DND-41 (cell line): ENCODE data around the gene CHD9.

ENCODE experiments used
- ATAC-seq: fragments of 200-7000 bp; cut with Tn5 transposase; 3 replicates; pipeline ENCODE4 v1.9.1; 2021; ENCODE audit warnings: low read depth; ENCODE audit not compliant: insufficient read depth
- DNase-seq: peaks from one replicate; pipeline ENCODE4 v3.0.0-alpha.2; 2020
- H2AFZ ChIP-seq: 2 replicates; pipeline ENCODE4 v1.6.0; 2012; ENCODE audit warnings: low read depth, low read length
- H3K27ac ChIP-seq: 2 replicates; pipeline ENCODE4 v1.5.1; 2012; ENCODE audit warnings: low read length, inconsistent platforms
- H3K27me3 ChIP-seq: fragments of 200-600 bp; sonication (generic); 2 replicates; pipeline ENCODE4 v1.6.0; 2012; ENCODE audit warnings: low read length, mild to moderate bottlenecking, inconsistent platforms; ENCODE audit not compliant: insufficient read depth, poor library complexity
- H3K36me3 ChIP-seq: 2 replicates; pipeline ENCODE4 v1.5.1; 2012; ENCODE audit warnings: low read length, inconsistent platforms; ENCODE audit not compliant: insufficient read depth
- H3K4me1 ChIP-seq: 2 replicates; pipeline ENCODE4 v1.5.1; 2012; ENCODE audit warnings: mild to moderate bottlenecking, low read length; ENCODE audit not compliant: insufficient read depth
- H3K4me2 ChIP-seq: 2 replicates; pipeline ENCODE4 v1.6.0; 2012; ENCODE audit warnings: mild to moderate bottlenecking, moderate library complexity, low read length, inconsistent platforms; ENCODE audit not compliant: insufficient read depth
- H3K4me3 ChIP-seq, 2 experiments: fragments of 200-600 bp in 1 of 2; shearing (Covaris generic) in 1 of 2; 2 replicates each; pipeline ENCODE4 v1.5.1; 2012 to 2016; ENCODE audit warnings: inconsistent platforms in 2 of 2, low read length in 2 of 2, mild to moderate bottlenecking in 2 of 2, low read depth in 1 of 2, moderate library complexity in 1 of 2
- H3K79me2 ChIP-seq: 2 replicates; pipeline ENCODE4 v1.6.0; 2012; ENCODE audit warnings: low read length, inconsistent platforms; ENCODE audit not compliant: insufficient read depth
- H3K9ac ChIP-seq: 2 replicates; pipeline ENCODE4 v1.6.0; 2012; ENCODE audit warnings: low read depth, mild to moderate bottlenecking, inconsistent platforms, low read length, moderate library complexity
- H3K9me3 ChIP-seq: 2 replicates; pipeline ENCODE4 v1.5.1; 2012; ENCODE audit warnings: low read length, moderate library complexity, mild to moderate bottlenecking, inconsistent platforms; ENCODE audit not compliant: insufficient read depth, severe bottlenecking
- H4K20me1 ChIP-seq: 2 replicates; pipeline ENCODE4 v1.6.0; 2012; ENCODE audit warnings: low read length; ENCODE audit not compliant: insufficient read depth
- CTCF ChIP-seq: IDR thresholded peaks from 2 replicates; pipeline ENCODE4 v1.5.1; 2012; ENCODE audit warnings: borderline replicate concordance, low read length, moderate library complexity, mild to moderate bottlenecking; ENCODE audit not compliant: poor library complexity, severe bottlenecking; ENCODE audit errors: extremely low read depth
- EZH2 ChIP-seq: IDR thresholded peaks from 3 replicates; pipeline ENCODE4 v1.6.1; 2012; ENCODE audit warnings: borderline replicate concordance, low read depth, mild to moderate bottlenecking, moderate library complexity, low read length, inconsistent platforms; ENCODE audit not compliant: severe bottlenecking

The CHD9 gene

GRCh38 chr16:53378138-53378537 is 323.3 kb downstream of the CHD9 start:
- H3K9me3 ChIP-seq, result no peaks in the 10 kb centered on the region
- H4K20me1 ChIP-seq, result no peaks in the 10 kb centered on the region
- no peaks in the 10 kb centered on the region for H3K36me3 ChIP-seq
- no peak for ATAC-seq
- no peaks in the 10 kb centered on the region for H3K4me1 ChIP-seq
- no peak for DNase-seq
- no peak overlapping the region for H3K9ac ChIP-seq
- no peak overlapping the region for H3K27ac ChIP-seq
- no peak overlapping the region for H3K4me3 ChIP-seq
- no peak overlapping the region for H2AFZ ChIP-seq
- no peak overlapping the region for H3K4me2 ChIP-seq
- no peaks in the 10 kb centered on the region for H3K27me3 ChIP-seq
- no peak for TF ChIP-seq CTCF
- TF ChIP-seq EZH2, result no peak
- H3K79me2 ChIP-seq, result no peaks in the 10 kb centered on the region
